GM19463 (cell line): ENCODE data around the gene PDE3A.
"Not testable (repeated sequence)": the region's sequence is repeated elsewhere in the genome, so short reads cannot be mapped to it uniquely, and the experiment has no call there.

Experiments
- ATAC-seq: cut with Tn5 transposase; IDR thresholded peaks from one replicate; pipeline ENCODE4 v1.9.1; 2021; ENCODE audit warnings: mild to moderate bottlenecking, moderate library complexity; ENCODE audit not compliant: unreplicated experiment

The PDE3A gene

DNA sequence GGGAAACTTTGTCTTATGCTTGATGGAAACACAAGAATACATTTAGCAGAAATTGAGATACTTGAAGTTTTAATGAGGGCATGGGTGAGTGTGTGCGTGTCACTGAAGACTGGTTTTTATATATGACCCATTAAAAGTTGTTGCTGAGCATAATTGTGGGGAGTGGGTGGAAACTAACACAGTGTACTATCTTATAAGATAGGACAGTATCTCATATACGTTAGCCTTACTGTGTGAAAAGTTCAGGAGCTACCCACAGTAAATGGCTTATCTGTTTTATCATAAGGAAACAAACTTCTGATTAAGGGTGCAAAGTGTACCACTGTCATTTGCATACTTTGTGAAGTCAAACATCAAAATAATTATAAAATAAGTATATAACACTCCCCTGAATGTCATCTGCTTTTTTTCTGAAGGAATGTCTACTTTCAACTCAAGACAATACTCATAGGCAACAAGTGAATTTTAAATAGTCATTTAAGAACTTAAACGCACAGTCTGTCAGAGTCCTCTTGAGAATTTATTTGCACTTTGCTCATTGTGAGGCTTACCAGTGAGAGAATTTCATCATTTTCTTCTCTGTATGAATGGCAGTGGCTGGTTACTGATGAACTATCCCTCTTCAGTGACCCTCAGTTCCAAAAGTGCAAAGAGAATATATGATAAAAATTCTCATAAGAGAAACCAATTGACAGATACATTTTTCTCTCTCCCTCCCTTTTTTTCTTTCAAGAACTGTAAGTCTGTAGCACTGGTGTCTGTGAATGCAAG is 4.2 kb downstream of the PDE3A start:
- ATAC-seq, result no peak

DNA sequence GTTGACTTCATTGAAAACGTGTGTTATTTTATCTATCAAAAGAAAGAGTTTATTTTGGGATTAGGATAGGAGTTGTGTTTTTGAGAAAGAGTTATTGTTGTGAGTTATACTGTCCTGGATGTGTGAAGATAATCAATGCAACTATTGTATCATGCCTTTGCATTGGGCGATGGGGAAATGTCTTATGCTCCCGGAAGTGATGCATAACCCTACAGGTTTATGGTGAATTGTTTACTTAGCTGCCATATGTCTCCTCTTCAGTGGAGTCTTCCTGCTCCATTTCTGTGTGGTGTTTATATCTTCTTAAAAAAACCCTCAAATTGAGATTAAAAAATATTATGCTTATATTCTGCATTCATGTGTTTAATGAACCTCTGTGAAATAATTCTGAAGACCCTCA is 6.5 kb downstream of the PDE3A start:
- ATAC-seq, result no peak

DNA sequence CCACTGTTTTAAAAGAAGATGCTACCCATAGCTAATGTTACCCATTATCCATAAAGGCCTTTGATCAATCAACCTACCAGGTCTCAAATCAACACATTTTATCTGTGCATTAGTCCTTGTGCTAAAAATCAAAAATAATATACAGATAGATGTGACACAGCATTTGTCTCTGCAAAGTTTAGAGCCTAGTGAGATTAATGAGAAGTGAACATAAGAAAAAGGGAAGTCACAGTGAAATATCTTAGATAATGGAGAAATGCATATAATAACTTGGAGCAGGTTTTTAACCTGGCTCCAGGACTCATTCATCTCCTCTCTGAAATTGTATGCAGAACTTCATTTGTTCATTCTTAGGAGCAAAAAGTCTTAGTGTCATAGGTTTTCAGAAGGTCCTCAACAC is 7.2 kb downstream of the PDE3A start:
- ATAC-seq, result no peak

- no peak for ATAC-seq
These were observed 8.6 kb downstream of the PDE3A start for GRCh38 chr12:20376984-20377383.

DNA sequence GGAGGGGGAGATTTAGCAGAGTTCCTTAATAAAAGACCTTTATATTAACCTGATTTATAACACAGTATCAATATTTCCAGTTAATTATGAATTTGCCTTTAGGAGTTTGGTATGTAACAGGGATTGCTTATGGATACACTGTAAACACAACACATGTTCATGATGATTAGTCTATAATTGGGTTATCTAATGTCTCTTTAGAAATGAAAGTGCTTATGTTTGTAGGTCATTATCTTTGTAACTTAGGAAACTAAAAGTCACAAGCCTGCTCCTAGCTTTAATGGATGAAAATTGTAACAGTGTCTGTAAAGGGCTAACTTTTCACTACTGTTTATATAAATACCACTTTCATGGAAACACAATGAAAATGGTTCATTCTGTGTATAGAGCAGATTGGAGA is 9.4 kb downstream of the PDE3A start:
- no peak for ATAC-seq

DNA sequence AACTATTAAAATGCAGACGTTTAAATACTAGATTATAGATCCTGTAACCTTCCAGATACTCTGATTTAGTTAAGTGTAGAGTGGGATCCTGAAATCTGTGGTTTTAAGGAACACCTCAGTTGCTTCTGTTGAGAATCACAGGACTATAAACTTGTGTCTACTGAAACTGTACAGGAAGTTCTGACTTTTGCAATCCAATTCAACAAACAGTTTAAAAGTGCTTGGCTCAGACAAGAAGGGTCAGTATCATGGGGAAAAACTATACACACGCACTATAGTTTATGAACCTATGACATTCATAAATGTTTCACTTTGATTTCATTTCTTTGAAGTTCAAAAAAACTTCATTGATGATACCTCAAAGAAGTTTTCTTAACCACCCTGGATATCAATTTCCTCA is 13.8 kb downstream of the PDE3A start:
- ATAC-seq, result no peak

- ATAC-seq, result no peak
These were observed 15.3 kb downstream of the PDE3A start for GRCh38 chr12:20383612-20384011.

GRCh38 chr12:20384836-20385235 is 16.5 kb downstream of the PDE3A start:
- ATAC-seq, result not testable (repeated sequence)

DNA sequence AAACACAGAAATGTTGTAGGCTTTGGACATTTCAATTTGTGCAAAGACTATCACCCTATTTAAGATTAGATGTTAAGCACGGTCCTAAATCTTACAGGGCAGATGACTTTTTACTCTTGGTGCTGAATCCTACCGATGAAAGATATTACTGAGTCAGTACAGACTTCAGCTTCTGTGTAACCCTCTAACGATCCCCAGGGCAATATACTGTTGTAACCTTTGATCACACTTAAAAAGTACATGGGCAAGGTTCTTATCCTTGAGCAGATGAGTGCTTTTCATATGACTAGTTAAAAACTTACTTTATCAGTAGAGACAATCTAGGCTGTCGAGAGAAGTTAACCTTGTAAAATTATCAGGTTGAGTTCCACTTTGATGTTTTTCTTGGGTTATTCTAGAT is 22.5 kb downstream of the PDE3A start:
- ATAC-seq, result no peak

DNA sequence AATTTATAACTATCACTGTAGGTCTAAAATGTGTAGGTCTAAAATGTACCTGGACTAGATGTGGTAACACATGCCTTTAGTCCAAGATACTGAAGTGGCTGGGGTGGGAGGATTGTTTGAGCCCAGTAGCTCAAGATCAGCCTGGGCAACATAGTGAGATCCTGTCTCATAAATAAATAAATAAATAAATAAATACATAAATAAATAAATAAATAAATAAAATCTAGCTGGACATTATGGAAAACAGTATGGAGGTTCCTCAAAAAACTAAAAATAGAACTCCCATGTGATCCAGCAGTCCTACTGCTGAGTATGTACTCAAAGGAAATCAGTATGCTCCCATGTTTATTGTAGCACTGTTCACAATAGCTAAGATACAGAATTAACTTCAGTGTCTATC is 24.0 kb downstream of the PDE3A start:
- no peak for ATAC-seq

DNA sequence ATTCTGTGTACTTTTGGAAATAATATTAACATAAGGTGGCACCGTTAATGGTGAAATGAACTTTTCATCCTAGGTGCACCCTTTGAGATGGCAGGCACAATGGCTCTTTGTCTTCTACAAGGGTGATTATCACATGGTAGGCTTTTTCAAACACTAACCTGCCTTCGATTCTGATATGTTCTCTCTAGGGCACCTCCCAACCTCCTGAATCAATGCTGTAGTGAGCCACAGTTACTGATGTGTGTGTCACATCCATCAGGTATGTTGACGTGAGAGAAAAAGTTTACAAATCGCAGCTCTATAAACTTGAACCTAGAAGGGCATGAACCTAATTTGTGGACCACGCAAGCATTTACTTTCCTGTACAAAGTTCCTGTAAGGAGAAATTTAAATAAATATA is 25.4 kb downstream of the PDE3A start:
- no peak for ATAC-seq

DNA sequence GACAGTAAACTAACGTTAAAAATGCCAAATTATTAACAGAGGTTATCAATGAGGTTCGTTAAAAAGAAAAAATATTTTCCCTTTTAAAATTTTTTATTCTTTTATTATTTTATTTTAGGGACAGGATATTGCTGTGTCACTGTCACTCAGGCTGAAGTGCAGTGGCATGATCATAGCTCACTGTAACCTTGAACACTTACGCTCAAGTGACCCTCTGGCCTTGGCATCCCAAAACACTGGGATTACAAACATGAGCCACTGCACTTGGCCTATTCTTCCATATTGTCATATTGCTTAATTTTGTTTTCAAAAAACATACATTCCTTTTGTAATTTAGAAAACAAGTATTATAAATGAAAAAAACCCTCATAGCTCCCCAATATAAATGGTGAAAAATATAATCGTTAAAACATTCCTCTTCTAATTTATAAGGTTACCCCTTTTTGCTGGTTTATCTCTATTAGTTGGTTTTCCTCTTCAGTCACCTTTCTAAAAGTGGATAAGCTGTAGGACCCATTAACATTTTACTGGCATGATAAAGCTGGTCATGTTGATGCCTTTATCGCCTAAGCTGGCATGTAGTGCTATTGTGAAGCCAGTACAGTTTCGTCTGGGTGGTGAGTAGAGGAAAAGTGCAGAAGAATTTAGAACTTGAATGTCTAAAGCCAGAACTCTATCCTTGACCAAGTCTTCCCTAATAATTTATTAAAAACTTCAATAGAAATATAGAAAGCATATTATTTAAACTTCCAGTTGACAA is 27.6 kb downstream of the PDE3A start:
- no peak for ATAC-seq

- no peak for ATAC-seq
These were observed 30.3 kb downstream of the PDE3A start for GRCh38 chr12:20398686-20399085.

GRCh38 chr12:20400003-20400402 is 31.7 kb downstream of the PDE3A start:
- no peak for ATAC-seq

DNA sequence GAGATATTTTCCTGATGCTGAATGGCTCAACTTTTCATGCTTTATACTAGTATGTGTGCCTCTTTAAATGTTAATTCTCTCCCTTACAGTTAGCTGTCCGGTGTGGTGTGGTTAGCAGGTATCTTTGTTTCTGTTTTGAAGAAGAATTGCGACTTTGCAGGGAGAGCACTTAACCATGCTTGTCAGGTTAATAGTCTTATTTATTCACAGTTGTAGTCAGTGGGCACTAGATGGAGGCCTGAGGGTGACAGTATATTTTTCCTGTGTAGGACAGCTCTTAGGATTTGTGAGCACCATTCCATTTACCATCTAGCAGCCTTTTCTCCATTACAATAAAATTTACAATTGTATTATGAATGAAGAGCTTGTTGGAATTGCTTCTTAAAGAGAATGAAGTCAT is 34.9 kb downstream of the PDE3A start:
- ATAC-seq, result no peak

DNA sequence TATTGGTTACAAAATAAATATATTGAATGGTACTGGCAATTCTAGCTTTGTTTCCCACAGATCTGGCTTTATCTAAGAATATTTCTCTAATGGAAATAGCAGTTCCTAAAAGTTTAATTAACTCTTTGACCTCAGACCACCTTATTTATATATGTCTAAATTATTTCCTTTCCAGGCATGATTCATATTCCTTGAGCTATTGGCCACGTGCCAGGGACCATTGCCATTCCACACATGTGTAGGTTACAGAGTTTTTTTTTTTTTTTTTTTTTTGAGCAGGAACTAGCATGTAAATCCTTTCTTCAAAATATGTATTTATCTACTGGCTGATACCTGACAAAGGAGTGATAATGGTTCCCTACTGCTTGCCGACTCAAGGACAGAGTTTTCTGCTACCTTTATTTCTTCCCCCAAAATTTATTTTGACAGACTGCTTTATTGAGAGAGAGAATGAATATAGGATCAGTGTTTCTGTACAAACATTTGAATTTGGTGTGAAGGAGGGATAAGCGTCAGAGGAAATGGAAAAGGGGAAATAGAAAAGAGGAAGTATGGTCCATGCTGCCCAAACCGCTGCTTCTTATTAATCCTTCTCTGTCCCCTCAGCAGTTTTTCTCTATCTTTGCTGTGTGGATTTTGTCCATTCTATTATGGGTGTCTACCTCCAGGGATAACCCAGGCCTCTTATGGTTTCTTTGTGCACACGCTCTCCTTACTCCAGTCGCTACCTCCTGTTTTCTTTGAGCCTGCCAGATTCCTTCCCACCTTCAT is 36.4 kb downstream of the PDE3A start:
- no peak for ATAC-seq

- no peak for ATAC-seq
These were observed 41.5 kb downstream of the PDE3A start for GRCh38 chr12:20409607-20410377.

- no peak for ATAC-seq
These were observed 42.4 kb downstream of the PDE3A start for GRCh38 chr12:20410734-20411133.

GRCh38 chr12:20411345-20411744 is 43.0 kb downstream of the PDE3A start:
- ATAC-seq, result no peak

DNA sequence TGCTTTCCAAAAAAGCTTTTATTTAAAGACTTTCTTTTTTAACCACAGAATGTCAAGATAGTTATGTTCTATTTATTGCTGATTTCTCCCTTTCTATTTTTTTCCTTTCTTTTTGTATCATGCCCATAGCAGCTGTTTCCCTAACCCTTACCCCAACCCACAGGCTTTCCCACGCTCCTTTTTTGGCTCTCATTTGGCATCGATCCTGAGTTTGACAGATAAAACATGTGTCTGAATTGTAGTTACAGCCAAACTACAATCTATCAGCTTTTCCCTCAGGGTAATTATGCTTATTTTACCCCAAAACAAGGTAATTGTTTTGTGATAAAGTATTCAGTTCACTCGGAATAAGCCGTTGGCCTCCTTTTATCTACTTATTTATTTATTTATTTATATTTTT is 46.7 kb downstream of the PDE3A start:
- no peak for ATAC-seq

- ATAC-seq, result no peak
These were observed 47.3 kb downstream of the PDE3A start for GRCh38 chr12:20415641-20416040.
